ENCODE measurements around the gene ARL15. TPM values are rescaled to one million over a fixed set of nuclear protein-coding genes. Genes with fewer than 3 reads are reported as not detected.

ARL15 gene
- total and polyA plus RNA-seq, 2 donors: 25.4 to 91.4 TPM

GRCh38 chr5:53917826-53918225, 392.5 kb downstream of the ARL15 start:
- Histone ChIP-seq H3K36me3 (ENCODE audit: insufficient read depth) (no peaks in the 10 kb centered on the region), H3K4me1 (ENCODE audit: insufficient read depth) (no peaks in the 10 kb centered on the region), H3K4me3 (ENCODE audit: low read depth, low read length) (no peak overlapping the region), H3K27ac (ENCODE audit: low read depth) (no peak overlapping the region)
- 79% methylated on average over 3 of the region's 3 CpGs for WGBS
- DNase-seq (ENCODE audit: extremely low spot score): no peak

GRCh38 chr5:53917095-53917494, 393.3 kb downstream of the ARL15 start:
- Histone ChIP-seq H3K4me3 (ENCODE audit: low read depth, low read length) (no peak overlapping the region), H3K36me3 (ENCODE audit: insufficient read depth) (no peaks in the 10 kb centered on the region), H3K27ac (ENCODE audit: low read depth) (no peak overlapping the region), H3K4me1 (ENCODE audit: insufficient read depth) (no peaks in the 10 kb centered on the region)
- no peak for DNase-seq (ENCODE audit: extremely low spot score)

GRCh38 chr5:53915120-53915519, 395.3 kb downstream of the ARL15 start:
- H3K4me1 ChIP-seq (ENCODE audit: insufficient read depth): no peaks in the 10 kb centered on the region
- no peak overlapping the region for H3K4me3 ChIP-seq (ENCODE audit: low read depth, low read length)
- WGBS: 84% methylated on average over 1 of the region's 1 CpG

GRCh38 chr5:53913941-53914340, 396.4 kb downstream of the ARL15 start:
- no peak overlapping the region for H3K4me3 ChIP-seq (ENCODE audit: low read depth, low read length)
- DNase-seq (ENCODE audit: extremely low spot score): no peak
- H3K27ac ChIP-seq (ENCODE audit: low read depth): no peak overlapping the region
- H3K36me3 ChIP-seq (ENCODE audit: insufficient read depth): no peaks in the 10 kb centered on the region
- WGBS: 55% methylated on average over 1 of the region's 1 CpG
- H3K4me1 ChIP-seq (ENCODE audit: insufficient read depth): no peaks in the 10 kb centered on the region

More at GRCh38 chr5:53915120-53915519, 395.3 kb downstream of the ARL15 start:
- Histone ChIP-seq H3K36me3 (ENCODE audit: insufficient read depth) (no peaks in the 10 kb centered on the region), H3K27ac (ENCODE audit: low read depth) (no peak overlapping the region)
- no peak for DNase-seq (ENCODE audit: extremely low spot score)

- Histone ChIP-seq H3K4me3 (ENCODE audit: low read depth, low read length) (no peak overlapping the region), H3K36me3 (ENCODE audit: insufficient read depth) (no peaks in the 10 kb centered on the region), H3K4me1 (ENCODE audit: insufficient read depth) (no peaks in the 10 kb centered on the region), H3K27ac (ENCODE audit: low read depth) (no peak overlapping the region)
- 89% methylated on average over 2 of the region's 2 CpGs for WGBS
- DNase-seq (ENCODE audit: extremely low spot score): no peak
Measured at GRCh38 chr5:53908757-53909156, 401.6 kb downstream of the ARL15 start.

GRCh38 chr5:53907827-53908226, 402.5 kb downstream of the ARL15 start:
- DNase-seq (ENCODE audit: extremely low spot score): no peak
- Histone ChIP-seq H3K4me3 (ENCODE audit: low read depth, low read length) (no peak overlapping the region), H3K4me1 (ENCODE audit: insufficient read depth) (no peaks in the 10 kb centered on the region), H3K27ac (ENCODE audit: low read depth) (no peak overlapping the region), H3K36me3 (ENCODE audit: insufficient read depth) (no peaks in the 10 kb centered on the region)
- WGBS: 94% methylated on average over 3 of the region's 3 CpGs

- Histone ChIP-seq H3K4me1 (ENCODE audit: insufficient read depth) (no peaks in the 10 kb centered on the region), H3K36me3 (ENCODE audit: insufficient read depth) (no peaks in the 10 kb centered on the region), H3K27ac (ENCODE audit: low read depth) (no peak overlapping the region), H3K4me3 (ENCODE audit: low read depth, low read length) (no peak overlapping the region)
- WGBS: 90% methylated on average over 1 of the region's 1 CpG
- no peak for DNase-seq (ENCODE audit: extremely low spot score)
Measured at GRCh38 chr5:53906736-53907135, 403.6 kb downstream of the ARL15 start.

- 77% methylated on average over 6 of the region's 6 CpGs for WGBS
- Histone ChIP-seq H3K27ac (ENCODE audit: low read depth) (no peak overlapping the region), H3K4me1 (ENCODE audit: insufficient read depth) (no peaks in the 10 kb centered on the region), H3K4me3 (ENCODE audit: low read depth, low read length) (no peak overlapping the region), H3K36me3 (ENCODE audit: insufficient read depth) (no peaks in the 10 kb centered on the region)
- DNase-seq (ENCODE audit: extremely low spot score): no peak
Measured at GRCh38 chr5:53902296-53902907, 408.0 kb downstream of the ARL15 start.

- Histone ChIP-seq H3K4me1 (ENCODE audit: insufficient read depth) (no peaks in the 10 kb centered on the region), H3K4me3 (ENCODE audit: low read depth, low read length) (no peak overlapping the region), H3K36me3 (ENCODE audit: insufficient read depth) (no peaks in the 10 kb centered on the region), H3K27ac (ENCODE audit: low read depth) (no peak overlapping the region)
- DNase-seq (ENCODE audit: extremely low spot score): no peak
- WGBS: 58% methylated on average over 2 of the region's 2 CpGs
Measured at GRCh38 chr5:53900677-53901076, 409.7 kb downstream of the ARL15 start.

GRCh38 chr5:53895091-53895683, 415.2 kb downstream of the ARL15 start:
- Histone ChIP-seq H3K36me3 (ENCODE audit: insufficient read depth) (no peaks in the 10 kb centered on the region), H3K4me3 (ENCODE audit: low read depth, low read length) (no peak overlapping the region), H3K27ac (ENCODE audit: low read depth) (no peak overlapping the region), H3K4me1 (ENCODE audit: insufficient read depth) (no peaks in the 10 kb centered on the region)
- 50% methylated on average over 3 of the region's 3 CpGs for WGBS
- no peak for DNase-seq (ENCODE audit: extremely low spot score)

GRCh38 chr5:53893626-53894025, 416.7 kb downstream of the ARL15 start:
- no peaks in the 10 kb centered on the region for H3K36me3 ChIP-seq (ENCODE audit: insufficient read depth)
- 49% methylated on average over 1 of the region's 1 CpG for WGBS
- no peaks in the 10 kb centered on the region for H3K4me1 ChIP-seq (ENCODE audit: insufficient read depth)
- H3K27ac ChIP-seq (ENCODE audit: low read depth): no peak overlapping the region
- H3K4me3 ChIP-seq (ENCODE audit: low read depth, low read length): no peak overlapping the region
- no peak for DNase-seq (ENCODE audit: extremely low spot score)

GRCh38 chr5:53892224-53892623, 418.1 kb downstream of the ARL15 start:
- 67% methylated on average over 1 of the region's 1 CpG for WGBS

GRCh38 chr5:53891159-53891558, 419.2 kb downstream of the ARL15 start:
- Histone ChIP-seq H3K4me3 (ENCODE audit: low read depth, low read length) (no peak overlapping the region), H3K4me1 (ENCODE audit: insufficient read depth) (no peaks in the 10 kb centered on the region), H3K36me3 (ENCODE audit: insufficient read depth) (no peaks in the 10 kb centered on the region), H3K27ac (ENCODE audit: low read depth) (peak overlapping the region; percentile 35)
- WGBS: 60% methylated on average over 4 of the region's 4 CpGs
- DNase-seq (ENCODE audit: extremely low spot score): no peak

More at GRCh38 chr5:53892224-53892623, 418.1 kb downstream of the ARL15 start:
- Histone ChIP-seq H3K36me3 (ENCODE audit: insufficient read depth) (no peaks in the 10 kb centered on the region), H3K4me1 (ENCODE audit: insufficient read depth) (no peaks in the 10 kb centered on the region), H3K27ac (ENCODE audit: low read depth) (no peak overlapping the region), H3K4me3 (ENCODE audit: low read depth, low read length) (no peak overlapping the region)
- no peak for DNase-seq (ENCODE audit: extremely low spot score)

GRCh38 chr5:53890490-53890889, 419.9 kb downstream of the ARL15 start:
- no peak for DNase-seq (ENCODE audit: extremely low spot score)
- Histone ChIP-seq H3K4me1 (ENCODE audit: insufficient read depth) (no peaks in the 10 kb centered on the region), H3K27ac (ENCODE audit: low read depth) (peak overlapping the region; percentile 11), H3K4me3 (ENCODE audit: low read depth, low read length) (no peak overlapping the region), H3K36me3 (ENCODE audit: insufficient read depth) (no peaks in the 10 kb centered on the region)
- 87% methylated on average over 7 of the region's 7 CpGs for WGBS
